Stomach (tissue), 9 donors: ENCODE measurements around the gene TMEM139. TPM values are rescaled to one million over a fixed set of nuclear protein-coding genes. Genes with fewer than 3 reads are reported as not detected.
A peak's percentile ranks its signal among the peaks of the same experiment; 100 is the strongest.

ENCODE experiments used
- DNase-seq, 2 donors: peaks; one replicate each; pipeline versions ENCODE4 v3.0.0 to v3.0.0-alpha.2; 2013 to 2019
- H3K27ac ChIP-seq, 5 donors: fragments of 200-600 bp in 4 of 5; sonication (generic) in 4 of 5; one replicate each; pipeline ENCODE4 v1.5.1; 2013 to 2019; ENCODE audit warnings: mild to moderate bottlenecking in 1 of 5, moderate library complexity in 1 of 5
- H3K27me3 ChIP-seq, 3 donors: fragments of 200-600 bp; sonication (generic); one replicate each; pipeline ENCODE4 v1.5.1; 2017 to 2019; ENCODE audit warnings: mixed run types in 1 of 3
- H3K36me3 ChIP-seq, 4 donors: fragments of 200-600 bp; sonication (generic); 1 replicate in 3 of 4; 2 replicates in 1 of 4; pipeline ENCODE4 v1.5.1; 2016 to 2019
- H3K4me1 ChIP-seq, 4 donors: fragments of 200-600 bp; sonication (generic); one replicate each; pipeline ENCODE4 v1.5.1; 2016 to 2019
- H3K4me3 ChIP-seq, 4 donors: fragments of 200-600 bp; sonication (generic) in 3 of 4; one replicate each; pipeline ENCODE4 v1.5.1; 2016 to 2019; ENCODE audit warnings: mild to moderate bottlenecking in 1 of 4
- H3K9me3 ChIP-seq, 4 donors: fragments of 200-600 bp; sonication (generic); one replicate each; pipeline ENCODE4 v1.5.1; 2016 to 2019
- EP300 ChIP-seq: sonication (generic); formaldehyde crosslinking; IDR thresholded peaks from one replicate; pipeline ENCODE4 v1.6.1; 2017; ENCODE audit warnings: antibody characterized with exemption
- POLR2A ChIP-seq, 4 donors: fragments of 450-650 bp; IDR thresholded peaks; one replicate each; pipeline ENCODE4 v1.6.1; 2016; ENCODE audit warnings: antibody characterized with exemption in 4 of 4, control low read depth in 2 of 4, mild to moderate bottlenecking in 1 of 4, moderate library complexity in 1 of 4
- POLR2AphosphoS5 ChIP-seq, 3 donors: sonication (generic); formaldehyde crosslinking; IDR thresholded peaks; one replicate each; pipeline ENCODE4 v1.6.1; 2016; ENCODE audit warnings: antibody characterized with exemption in 3 of 3
- WGBS, 5 donors: extraction: QIAGEN DNeasy Blood & Tissue Kit in 3 of 5; methylation state at CpG; one replicate each; pipeline versions ENCODE4 v1.1.5 to v1.1.7; 2013 to 2018; 5-methylcytosine and 5-hydroxymethylcytosine counted together
- intact Hi-C: fragments of 100-400 bp; cut with DNase I; formaldehyde crosslinking; loops from one replicate; pipeline ENCODE4 v1.15.1; 2023; ENCODE audit warnings: low total_unique reads
- polyA plus RNA-seq, 3 donors: library from polyadenylated mRNA; stranded (reverse); fragments of 200-250 nt; gene quantifications; one replicate each; pipeline ENCODE4 v1.2.3, GENCODE V29; 2013
- total RNA-seq, 5 donors: library from RNA; depleted of rRNA; stranded (reverse); fragments of >200 nt; gene quantifications; one replicate each; pipeline versions ENCODE4 v1.1.0 to v1.2.3, GENCODE V29; 2014 to 2016
- TF ChIP-seq, protein P1 (sequence below), 7 experiments: fragments of 450-650 bp in 4 of 7; fragments of 200-600 bp in 3 of 7; sonication (generic) in 3 of 7; IDR thresholded peaks; one replicate each; pipeline ENCODE4 v1.5.1; 2016 to 2019; ENCODE audit warnings: antibody characterized with exemption in 7 of 7, control low read depth in 2 of 7, mild to moderate bottlenecking in 1 of 7
- donor health status: healthy with polysubstance abuse.
- donor health status: Bipolar disorder and iron deficiency.
- donor health status: healthy.

TMEM139 gene
- total and polyA plus RNA-seq, 8 donors, result 0.89 to 15.3 (median 6.4) TPM

DNA sequence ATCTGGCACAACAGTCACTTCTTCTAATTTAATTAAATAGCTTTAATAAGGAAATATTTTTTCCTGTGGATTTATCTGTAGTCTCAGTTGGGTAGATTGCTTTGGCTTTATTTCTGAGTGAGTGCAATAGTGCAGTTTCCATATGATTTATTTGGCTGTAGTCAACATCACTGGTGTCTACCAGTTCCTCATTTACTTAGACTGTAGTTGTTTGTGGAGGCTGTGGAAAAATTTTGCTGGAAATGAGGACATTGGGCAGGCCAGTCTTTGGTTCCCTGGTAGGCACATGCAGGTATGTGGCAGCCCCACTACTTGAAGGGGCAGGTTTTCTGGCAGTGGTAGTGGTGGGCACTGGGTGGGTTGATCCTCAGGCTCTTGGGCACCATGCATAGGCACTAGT lies 47.4 kb upstream of the TMEM139 start:
- peaks cover 0 to 20% (median 8%) of the 10 kb centered on the region in 4 donors for H3K9me3 ChIP-seq
- H3K36me3 ChIP-seq, result no peaks in the 10 kb centered on the region
- peak overlapping the region in 1 of 5 donors; percentile 4 for H3K27ac ChIP-seq
- H3K4me3 ChIP-seq, result no peak overlapping the region
- DNase-seq, result no peak
- intact Hi-C loops, result loop anchor here (5.0 kb wide), 1 partner anchor 70 kb away; no protein-coding TSS in a partner anchor
- H3K27me3 ChIP-seq, result no peaks in the 10 kb centered on the region
- peaks cover 0 to 9% (median 3%) of the 10 kb centered on the region in 4 donors for H3K4me1 ChIP-seq
- no peak for TF ChIP-seq EP300

DNA sequence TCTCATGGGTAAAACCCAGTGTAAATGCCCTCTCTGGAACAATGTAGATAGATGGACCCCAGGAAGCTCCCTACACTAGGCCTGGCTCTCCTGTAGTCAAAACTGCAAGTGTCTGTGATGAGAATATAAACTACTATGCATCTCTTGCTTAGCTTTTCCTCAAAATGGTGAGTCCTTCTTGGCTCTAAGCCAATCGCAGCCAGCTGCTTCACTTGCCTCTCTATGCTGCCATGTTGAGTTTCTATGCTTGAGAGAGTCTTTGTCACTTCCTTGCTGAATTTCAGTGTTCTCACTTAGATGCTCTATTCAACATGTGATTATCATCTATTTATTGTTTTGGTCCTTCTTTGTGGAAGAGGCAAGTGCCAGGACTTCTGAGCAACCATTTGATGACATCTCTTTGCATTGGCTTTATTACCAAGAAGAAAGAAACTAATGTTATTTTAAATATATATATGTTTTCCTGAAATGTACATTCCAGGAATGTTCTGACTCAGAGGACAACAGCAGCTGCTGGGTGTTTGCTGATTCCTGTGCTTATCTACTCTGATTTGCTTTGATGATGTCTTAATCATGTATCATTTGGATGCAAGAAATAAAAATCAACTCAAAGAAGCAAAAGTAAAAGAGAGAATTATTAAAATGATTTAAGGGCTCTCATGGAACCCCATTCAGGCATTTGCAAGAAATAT lies 46.3 kb upstream of the TMEM139 start:
- intact Hi-C loops, result loop anchor here (5.0 kb wide), 1 partner anchor 69 kb away; no protein-coding TSS in a partner anchor
- Histone ChIP-seq H3K4me3 (no peak overlapping the region), H3K4me1 (peaks cover 0 to 18% (median 7%) of the 10 kb centered on the region in 4 donors), H3K27ac (peak overlapping the region in 2 of 5 donors; percentile 47 to 52), H3K36me3 (no peaks in the 10 kb centered on the region), H3K27me3 (no peaks in the 10 kb centered on the region), H3K9me3 (peaks cover 0 to 16% (median 8%) of the 10 kb centered on the region in 4 donors)
- TF ChIP-seq, protein P1, sequence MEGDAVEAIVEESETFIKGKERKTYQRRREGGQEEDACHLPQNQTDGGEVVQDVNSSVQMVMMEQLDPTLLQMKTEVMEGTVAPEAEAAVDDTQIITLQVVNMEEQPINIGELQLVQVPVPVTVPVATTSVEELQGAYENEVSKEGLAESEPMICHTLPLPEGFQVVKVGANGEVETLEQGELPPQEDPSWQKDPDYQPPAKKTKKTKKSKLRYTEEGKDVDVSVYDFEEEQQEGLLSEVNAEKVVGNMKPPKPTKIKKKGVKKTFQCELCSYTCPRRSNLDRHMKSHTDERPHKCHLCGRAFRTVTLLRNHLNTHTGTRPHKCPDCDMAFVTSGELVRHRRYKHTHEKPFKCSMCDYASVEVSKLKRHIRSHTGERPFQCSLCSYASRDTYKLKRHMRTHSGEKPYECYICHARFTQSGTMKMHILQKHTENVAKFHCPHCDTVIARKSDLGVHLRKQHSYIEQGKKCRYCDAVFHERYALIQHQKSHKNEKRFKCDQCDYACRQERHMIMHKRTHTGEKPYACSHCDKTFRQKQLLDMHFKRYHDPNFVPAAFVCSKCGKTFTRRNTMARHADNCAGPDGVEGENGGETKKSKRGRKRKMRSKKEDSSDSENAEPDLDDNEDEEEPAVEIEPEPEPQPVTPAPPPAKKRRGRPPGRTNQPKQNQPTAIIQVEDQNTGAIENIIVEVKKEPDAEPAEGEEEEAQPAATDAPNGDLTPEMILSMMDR (IDR thresholded peaks at IDR 0.05), result no peak
- no peak for TF ChIP-seq EP300
- no peak for TF ChIP-seq POLR2A (IDR thresholded peaks at IDR 0.05)
- no peak for TF ChIP-seq POLR2AphosphoS5 (IDR thresholded peaks at IDR 0.05)
- no peak for DNase-seq
- 85 to 100% (median 97%) methylated on average over 1 of the region's 1 CpG for WGBS, 5 donors

DNA sequence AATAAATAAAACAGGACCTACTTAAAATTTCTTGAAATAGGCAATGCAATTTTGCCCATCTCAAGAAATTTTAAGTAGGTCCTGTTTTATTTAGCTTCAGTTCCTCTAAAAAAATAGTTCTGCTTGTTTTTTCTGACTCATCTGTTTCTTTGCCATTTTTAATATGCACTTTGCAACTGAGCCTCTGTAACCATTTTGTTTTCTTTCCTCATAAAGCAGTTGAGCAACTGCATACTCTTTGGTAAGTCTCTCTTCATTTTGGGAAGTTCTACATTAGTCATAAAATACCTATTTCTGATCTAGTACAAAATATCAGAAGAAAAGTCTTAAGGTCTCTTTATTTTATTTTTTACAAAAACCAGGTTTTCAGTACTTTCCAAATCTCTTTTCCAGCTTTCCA lies 44.9 kb upstream of the TMEM139 start:
- intact Hi-C loops, result loop anchor here (5.0 kb wide), 1 partner anchor 67 kb away; no protein-coding TSS in a partner anchor
- no peak overlapping the region for H3K4me3 ChIP-seq
- peak overlapping the region in 2 of 5 donors; percentile 52 to 65 for H3K27ac ChIP-seq
- no peak for DNase-seq
- no peaks in the 10 kb centered on the region for H3K36me3 ChIP-seq
- H3K4me1 ChIP-seq, result peaks cover 0 to 24% (median 10%) of the 10 kb centered on the region in 4 donors
- H3K9me3 ChIP-seq, result peaks cover 0 to 16% (median 8%) of the 10 kb centered on the region in 4 donors
- no peaks in the 10 kb centered on the region for H3K27me3 ChIP-seq
- TF ChIP-seq, protein P1 (IDR thresholded peaks at IDR 0.05), result no peak
- TF ChIP-seq EP300, result no peak

DNA sequence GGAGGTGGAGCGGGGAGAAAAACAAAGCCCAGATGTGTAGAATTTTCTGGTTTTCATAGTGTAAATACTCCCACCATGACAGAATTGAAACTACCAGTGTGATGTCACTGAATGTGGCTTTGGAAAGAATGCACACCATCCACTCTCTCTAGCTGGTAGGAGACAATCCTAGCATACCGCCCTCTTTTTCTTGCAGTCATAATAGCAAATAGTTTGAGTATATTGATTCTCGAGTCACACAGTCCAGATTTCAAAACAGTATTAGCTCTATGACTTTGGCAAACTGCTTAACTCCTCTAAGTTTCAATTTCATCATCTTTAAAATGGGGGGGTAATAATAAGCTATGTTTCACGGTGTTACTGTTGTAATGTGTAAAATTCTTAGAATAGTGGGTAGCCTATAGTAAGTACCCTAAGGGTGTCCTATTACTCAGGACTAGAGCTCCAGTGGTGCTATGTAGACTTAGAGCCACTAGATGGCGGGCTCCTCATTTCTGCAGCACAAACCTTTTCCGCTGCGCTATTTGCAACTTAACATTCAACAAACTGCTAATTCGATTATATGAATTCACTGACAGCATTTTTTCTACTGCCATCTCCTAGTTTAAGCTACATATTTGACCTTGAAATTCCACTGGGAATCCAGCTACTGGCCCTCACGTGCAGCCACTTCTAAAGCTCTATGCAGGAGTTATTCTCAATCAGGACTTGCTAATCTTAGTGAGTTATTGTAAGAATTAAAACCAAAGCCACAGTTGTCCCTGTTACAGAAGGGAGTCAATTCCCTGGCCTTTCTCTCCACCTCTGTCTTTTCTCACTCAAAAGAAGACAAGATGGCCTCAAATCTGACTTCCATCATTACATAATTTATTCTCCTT lies 44.2 kb upstream of the TMEM139 start:
- H3K27ac ChIP-seq, result peak overlapping the region in 2 of 5 donors; percentile 52 to 65
- H3K9me3 ChIP-seq, result peaks cover 0 to 16% (median 8%) of the 10 kb centered on the region in 4 donors
- DNase-seq, result peak; percentile 74 to 91
- TF ChIP-seq, protein P1 (IDR thresholded peaks at IDR 0.05), result peak in 5 of 7 experiments; percentile 56 to 92 (median 89)
- TF ChIP-seq POLR2A (IDR thresholded peaks at IDR 0.05) (no peak), POLR2AphosphoS5 (IDR thresholded peaks at IDR 0.05) (peak in 1 of 3 donors; percentile 18), EP300 (no peak)
- H3K4me1 ChIP-seq, result peaks cover 0 to 27% (median 12%) of the 10 kb centered on the region in 4 donors
- H3K36me3 ChIP-seq, result no peaks in the 10 kb centered on the region
- no peak overlapping the region for H3K4me3 ChIP-seq
- no peaks in the 10 kb centered on the region for H3K27me3 ChIP-seq
- WGBS, 5 donors, result 16 to 20% (median 17%) methylated on average over 9 of the region's 9 CpGs
- intact Hi-C loops, result no loop called here
